CD4-positive, CD25-positive, alpha-beta regulatory T cell (primary cell): ENCODE measurements around the gene FDCSP. TPM values are rescaled to one million over a fixed set of nuclear protein-coding genes. Genes with fewer than 3 reads are reported as not detected.
"Not testable (repeated sequence)": the region's sequence is repeated elsewhere in the genome, so short reads cannot be mapped to it uniquely, and the experiment has no call there.

Experiments
- ATAC-seq, 2 donors: fragments of 150-1000 bp; cut with Tn5 transposase; one replicate each; pipeline ENCODE4 v1.10.0; 2021; ENCODE audit warnings: low read depth in 2 of 2, moderate number of reproducible peaks in 2 of 2, moderate library complexity in 1 of 2
- DNase-seq, 3 donors: peaks; one replicate each; pipeline versions ENCODE4 v3.0.0 to v3.0.0-alpha.2; 2012 to 2022; ENCODE audit warnings: mixed read lengths in 1 of 3
- H3K27ac ChIP-seq: one replicate; pipeline ENCODE4 v1.7.0; 2013; ENCODE audit warnings: mild to moderate bottlenecking, low read length; ENCODE audit not compliant: insufficient read depth, poor library complexity, severe bottlenecking
- H3K27me3 ChIP-seq: one replicate; pipeline ENCODE4 v1.7.0; 2013; ENCODE audit warnings: low read length; ENCODE audit not compliant: control insufficient read depth, insufficient read depth
- H3K36me3 ChIP-seq: one replicate; pipeline ENCODE4 v1.7.0; 2013; ENCODE audit warnings: mild to moderate bottlenecking, low read length, moderate library complexity; ENCODE audit not compliant: control insufficient read depth, insufficient read depth
- H3K4me1 ChIP-seq: 2 replicates; pipeline ENCODE4 v1.7.0; 2013; ENCODE audit warnings: mild to moderate bottlenecking, low read length; ENCODE audit not compliant: insufficient read depth, control insufficient read depth, poor library complexity, severe bottlenecking
- H3K4me3 ChIP-seq: one replicate; pipeline ENCODE4 v1.7.0; 2013; ENCODE audit warnings: low read depth, mild to moderate bottlenecking, low read length, moderate library complexity
- H3K9me3 ChIP-seq, 2 experiments: 1 replicate in 1 of 2; 2 replicates in 1 of 2; pipeline ENCODE4 v1.7.0; 2013; ENCODE audit warnings: low read length in 2 of 2, mild to moderate bottlenecking in 1 of 2, moderate library complexity in 1 of 2; ENCODE audit not compliant: control insufficient read depth in 2 of 2
- H3K27ac Mint-ChIP-seq, 3 donors: one replicate each; pipeline ENCODE4 v1.8.0; 2020 to 2022; ENCODE audit warnings: mild to moderate bottlenecking in 3 of 3, mixed read lengths in 3 of 3, moderate library complexity in 2 of 3
- H3K27me3 Mint-ChIP-seq: one replicate; pipeline ENCODE4 v1.8.0; 2022; ENCODE audit warnings: mild to moderate bottlenecking, mixed read lengths
- H3K36me3 Mint-ChIP-seq: one replicate; pipeline ENCODE4 v1.8.0; 2020; ENCODE audit warnings: mixed read lengths
- H3K4me1 Mint-ChIP-seq, 4 donors: one replicate each; pipeline ENCODE4 v1.8.0; 2020 to 2022; ENCODE audit warnings: mixed read lengths in 4 of 4, mild to moderate bottlenecking in 1 of 4
- H3K4me3 Mint-ChIP-seq, 4 donors: one replicate each; pipeline ENCODE4 v1.8.0; 2020 to 2022; ENCODE audit warnings: mild to moderate bottlenecking in 4 of 4, mixed read lengths in 4 of 4, moderate library complexity in 3 of 4
- H3K9me3 Mint-ChIP-seq, 7 donors: one replicate each; pipeline ENCODE4 v1.8.0; 2020 to 2022; ENCODE audit warnings: mixed read lengths in 7 of 7, mild to moderate bottlenecking in 3 of 7, moderate library complexity in 2 of 7
- polyA plus RNA-seq, 4 donors: library from polyadenylated mRNA; unstranded; fragments of 300-500 nt; fragmentation: Illumina TruSeq; gene quantifications; one replicate each; pipeline ENCODE4 v1.2.3, GENCODE V29; 2021
- total RNA-seq: library from RNA; stranded (reverse); gene quantifications from one replicate; pipeline ENCODE4 v1.2.3, GENCODE V29; 2022

FDCSP gene
- total and polyA plus RNA-seq, 5 donors from 2014 or later: not detected

GRCh38 chr4:70203601-70204000 is 22.3 kb upstream of the FDCSP start:
- H3K4me3 ChIP-seq: no peak overlapping the region
- Mint-ChIP-seq H3K9me3 (peaks cover 0 to 7% (median 1%) of the 10 kb centered on the region in 7 donors), H3K36me3 (no peaks in the 10 kb centered on the region), H3K4me3 (no peak overlapping the region), H3K27ac (no peak overlapping the region), H3K4me1 (no peaks in the 10 kb centered on the region), H3K27me3 (no peaks in the 10 kb centered on the region)
- no peak for DNase-seq
- no peaks in the 10 kb centered on the region for H3K4me1 ChIP-seq
- no peaks in the 10 kb centered on the region for H3K27me3 ChIP-seq
- H3K27ac ChIP-seq: no peak overlapping the region
- H3K36me3 ChIP-seq: no peaks in the 10 kb centered on the region
- ATAC-seq: no peak
- H3K9me3 ChIP-seq: no peaks in the 10 kb centered on the region

GRCh38 chr4:70212752-70213151 is 13.2 kb upstream of the FDCSP start:
- H3K9me3 ChIP-seq, DNase-seq, H3K27ac ChIP-seq, H3K36me3 ChIP-seq, H3K4me3 ChIP-seq, H3K27me3 Mint-ChIP-seq, H3K36me3 Mint-ChIP-seq, H3K27me3 ChIP-seq, H3K27ac Mint-ChIP-seq, ATAC-seq, H3K4me1 Mint-ChIP-seq, H3K4me1 ChIP-seq, H3K4me3 Mint-ChIP-seq: not testable (repeated sequence)
- peaks cover 2 to 17% (median 4%) of the 10 kb centered on the region in 7 donors for H3K9me3 Mint-ChIP-seq

- H3K36me3 Mint-ChIP-seq, H3K27me3 ChIP-seq, H3K4me3 ChIP-seq: not testable (repeated sequence)
These were observed 9.8 kb upstream of the FDCSP start for GRCh38 chr4:70216109-70216508.

GRCh38 chr4:70216550-70216949 is 9.4 kb upstream of the FDCSP start:
- ATAC-seq, H3K27me3 ChIP-seq, H3K9me3 ChIP-seq, H3K4me3 ChIP-seq, H3K27ac ChIP-seq, DNase-seq, H3K36me3 ChIP-seq, H3K4me1 Mint-ChIP-seq, H3K27me3 Mint-ChIP-seq, H3K36me3 Mint-ChIP-seq, H3K4me3 Mint-ChIP-seq, H3K27ac Mint-ChIP-seq, H3K4me1 ChIP-seq: not testable (repeated sequence)
- H3K9me3 Mint-ChIP-seq: peaks cover 0 to 13% (median 4%) of the 10 kb centered on the region in 7 donors

More at GRCh38 chr4:70216109-70216508, 9.8 kb upstream of the FDCSP start:
- not testable (repeated sequence) for H3K4me1 Mint-ChIP-seq, H3K4me3 Mint-ChIP-seq, H3K27ac ChIP-seq, DNase-seq, ATAC-seq, H3K27ac Mint-ChIP-seq, H3K9me3 ChIP-seq, H3K27me3 Mint-ChIP-seq, H3K36me3 ChIP-seq, H3K4me1 ChIP-seq
- H3K9me3 Mint-ChIP-seq: peaks cover 0 to 13% (median 4%) of the 10 kb centered on the region in 7 donors

- H3K27ac ChIP-seq, H3K27me3 ChIP-seq, H3K36me3 ChIP-seq, H3K27ac Mint-ChIP-seq, H3K9me3 Mint-ChIP-seq, H3K4me1 Mint-ChIP-seq, H3K36me3 Mint-ChIP-seq, H3K4me1 ChIP-seq, H3K27me3 Mint-ChIP-seq, ATAC-seq, H3K4me3 ChIP-seq, H3K9me3 ChIP-seq, H3K4me3 Mint-ChIP-seq, DNase-seq: not testable (repeated sequence)
These were observed 4.5 kb upstream of the FDCSP start for GRCh38 chr4:70221389-70221788.

- H3K27ac ChIP-seq, H3K27me3 Mint-ChIP-seq, H3K9me3 Mint-ChIP-seq, H3K27me3 ChIP-seq, H3K36me3 ChIP-seq, H3K36me3 Mint-ChIP-seq, H3K4me1 ChIP-seq, H3K4me3 Mint-ChIP-seq, H3K27ac Mint-ChIP-seq, H3K4me3 ChIP-seq, ATAC-seq, H3K4me1 Mint-ChIP-seq, DNase-seq, H3K9me3 ChIP-seq: not testable (repeated sequence)
These were observed 4.1 kb upstream of the FDCSP start for GRCh38 chr4:70221818-70222217.

GRCh38 chr4:70236125-70236524 is 10.2 kb downstream of the FDCSP start:
- Mint-ChIP-seq H3K4me1 (no peaks in the 10 kb centered on the region), H3K4me3 (no peak overlapping the region)
- H3K4me3 ChIP-seq: no peak overlapping the region

GRCh38 chr4:70239131-70239883 is 13.4 kb downstream of the FDCSP start:
- no peaks in the 10 kb centered on the region for H3K27me3 Mint-ChIP-seq
- Histone ChIP-seq H3K4me3 (no peak overlapping the region), H3K36me3 (no peaks in the 10 kb centered on the region), H3K27me3 (no peaks in the 10 kb centered on the region), H3K27ac (no peak overlapping the region), H3K4me1 (no peaks in the 10 kb centered on the region), H3K9me3 (no peaks in the 10 kb centered on the region)
- no peak for ATAC-seq
- H3K4me3 Mint-ChIP-seq: no peak overlapping the region
- H3K36me3 Mint-ChIP-seq: no peaks in the 10 kb centered on the region
- H3K4me1 Mint-ChIP-seq: no peaks in the 10 kb centered on the region
- DNase-seq: no peak
- no peak overlapping the region for H3K27ac Mint-ChIP-seq
- peaks cover 0 to 2% (median 0%) of the 10 kb centered on the region in 7 donors for H3K9me3 Mint-ChIP-seq

More at GRCh38 chr4:70236125-70236524, 10.2 kb downstream of the FDCSP start:
- Mint-ChIP-seq H3K9me3 (peaks cover 0 to 2% (median 0%) of the 10 kb centered on the region in 7 donors), H3K36me3 (no peaks in the 10 kb centered on the region), H3K27ac (no peak overlapping the region), H3K27me3 (no peaks in the 10 kb centered on the region)
- no peaks in the 10 kb centered on the region for H3K27me3 ChIP-seq
- DNase-seq (no peak), ATAC-seq (no peak)
- H3K36me3 ChIP-seq: no peaks in the 10 kb centered on the region
- no peak overlapping the region for H3K27ac ChIP-seq
- H3K4me1 ChIP-seq: no peaks in the 10 kb centered on the region
- H3K9me3 ChIP-seq: no peaks in the 10 kb centered on the region
